ENCODE measurements around the gene DCAF4. TPM values are rescaled to one million over a fixed set of nuclear protein-coding genes. Genes with fewer than 3 reads are reported as not detected.

The DCAF4 gene
- polyA plus RNA-seq, 1 of the 3 experiments (the other 2 are of a cell fraction): 17.9 TPM

DNA sequence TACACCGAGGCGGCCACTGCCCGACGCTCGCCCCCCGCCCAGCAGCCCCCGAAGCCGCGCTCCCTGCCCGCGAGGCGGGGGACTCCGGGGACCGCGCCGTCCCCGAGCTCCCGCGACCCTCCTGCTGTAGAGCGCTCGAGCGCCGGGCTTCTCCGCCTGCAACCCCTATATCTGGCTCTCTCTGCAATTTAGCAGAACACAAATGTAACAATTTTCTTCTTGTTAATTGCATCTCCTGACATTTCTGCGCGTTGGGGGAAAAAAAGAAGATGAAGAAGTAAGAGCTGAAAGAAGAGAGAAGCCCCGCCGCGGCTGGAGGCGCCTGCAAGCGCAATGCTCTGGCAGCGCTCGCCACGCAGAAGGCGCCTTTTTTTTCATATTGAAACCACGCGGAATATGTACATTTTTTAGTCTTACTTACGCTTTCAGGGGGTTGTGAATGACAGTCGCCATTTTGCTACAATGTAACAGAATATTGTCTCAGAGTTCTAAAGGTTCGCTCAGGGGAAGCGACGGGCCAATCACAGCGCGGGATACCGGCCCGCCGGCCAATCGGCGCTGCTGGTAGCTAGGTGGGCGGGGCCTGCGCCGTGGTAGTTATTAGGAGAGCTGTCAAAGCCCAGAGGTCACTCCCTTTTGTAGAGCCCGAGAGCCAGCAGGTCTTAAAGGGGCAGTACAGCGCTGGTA lies 32.5 kb upstream of the DCAF4 start, which contains the start of gene DPF3 (continued):
- peak; percentile 45 for TF ChIP-seq NRF1 (IDR thresholded peaks at IDR 0.05; ENCODE audit: low read depth, low read length)
- TF ChIP-seq SIN3A (IDR thresholded peaks at IDR 0.05; ENCODE audit: borderline replicate concordance, low read depth, low read length): 0 out of 2 replicates have a peak, but pooled peaks have one; percentile 14
- TF ChIP-seq SMC3 (IDR thresholded peaks at IDR 0.05; ENCODE audit: low read depth, low read length): no peak
- TF ChIP-seq RCOR1 (IDR thresholded peaks at IDR 0.05; ENCODE audit: low read length): 0 out of 2 replicates have a peak, but pooled peaks have one; percentile 36
- no peak for TF ChIP-seq FOSL2 (IDR thresholded peaks at IDR 0.05; ENCODE audit: borderline replicate concordance, low read depth)
- no peak for TF ChIP-seq EP300 (IDR thresholded peaks at IDR 0.05; ENCODE audit: borderline replicate concordance in 1 of 2, low read depth in 1 of 2, low read length in 1 of 2)
- TF ChIP-seq TCF12 (IDR thresholded peaks at IDR 0.05): no peak
- TF ChIP-seq ELF1 (IDR thresholded peaks at IDR 0.05): no peak
- peak; percentile 32 for TF ChIP-seq CHD2 (IDR thresholded peaks at IDR 0.05; ENCODE audit: low read length, partially characterized antibody)
- TF ChIP-seq, protein P1, sequence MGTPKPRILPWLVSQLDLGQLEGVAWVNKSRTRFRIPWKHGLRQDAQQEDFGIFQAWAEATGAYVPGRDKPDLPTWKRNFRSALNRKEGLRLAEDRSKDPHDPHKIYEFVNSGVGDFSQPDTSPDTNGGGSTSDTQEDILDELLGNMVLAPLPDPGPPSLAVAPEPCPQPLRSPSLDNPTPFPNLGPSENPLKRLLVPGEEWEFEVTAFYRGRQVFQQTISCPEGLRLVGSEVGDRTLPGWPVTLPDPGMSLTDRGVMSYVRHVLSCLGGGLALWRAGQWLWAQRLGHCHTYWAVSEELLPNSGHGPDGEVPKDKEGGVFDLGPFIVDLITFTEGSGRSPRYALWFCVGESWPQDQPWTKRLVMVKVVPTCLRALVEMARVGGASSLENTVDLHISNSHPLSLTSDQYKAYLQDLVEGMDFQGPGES (IDR thresholded peaks at IDR 0.05; ENCODE audit: low read depth, low read length): peak; percentile 22; the same call in 1 of the 2 replicates

DNA sequence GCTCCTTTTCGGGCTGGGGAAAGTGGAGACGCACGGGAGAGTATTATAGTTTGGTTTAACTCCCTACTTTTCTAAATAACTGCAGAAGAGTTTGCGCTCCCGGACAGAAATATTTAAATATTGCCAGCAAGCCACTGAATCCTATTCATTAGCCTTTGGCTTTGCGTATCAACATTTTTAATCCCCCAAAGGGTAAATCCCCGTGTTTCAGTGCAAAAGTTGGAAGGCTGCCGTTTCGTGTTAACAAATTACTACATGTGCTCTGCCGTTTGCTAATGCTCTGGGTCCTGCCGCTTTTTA lies 32.0 kb upstream of the DCAF4 start:
- no peaks in the 10 kb centered on the region for H3K79me2 ChIP-seq (ENCODE audit: insufficient read depth)
- DNase-seq: no peak
- peak overlapping the region; percentile 80 to 99 for H3K4me3 ChIP-seq (ENCODE audit: low read depth in 2 of 2, low read length in 1 of 2)
- no peaks in the 10 kb centered on the region for H3K9me3 ChIP-seq
- H3K9me2 ChIP-seq: no peaks in the 10 kb centered on the region
- POLR2A ChIA-PET: interaction anchor here (1.1 kb wide), 1 partner anchor 157 kb away, joined by 5 read pairs; no protein-coding TSS in a partner anchor
- peak overlapping the region; percentile 90 for H2AFZ ChIP-seq (ENCODE audit: low read depth)
- H3K27me3 ChIP-seq (ENCODE audit: insufficient read depth): peaks cover 17% of the 10 kb centered on the region
- CTCF ChIA-PET: interaction anchor here (0.5 to 7.5 kb wide), 7 partner anchors 9 to 379 kb away, joined by 3 to 70 read pairs (median 5); no protein-coding TSS in a partner anchor
- no peaks in the 10 kb centered on the region for H3K36me3 ChIP-seq (replicated peaks in 1 of 2; ENCODE audit: control insufficient read depth in 1 of 2, insufficient read depth in 2 of 2, low read length in 1 of 2)
- no peak overlapping the region for H3K27ac ChIP-seq (ENCODE audit: low read depth in 2 of 2, low read length in 1 of 2)
- no peak overlapping the region for H3K9ac ChIP-seq
- peak overlapping the region; percentile 95 for H3K4me2 ChIP-seq
- no peaks in the 10 kb centered on the region for H4K20me1 ChIP-seq (ENCODE audit: insufficient read depth)
- peaks cover 15 to 26% of the 10 kb centered on the region in 2 experiments; a peak in 3 of 4 replicates for H3K4me1 ChIP-seq (ENCODE audit: control insufficient read depth in 1 of 2, insufficient read depth in 2 of 2, low read depth in 1 of 2, low read length in 1 of 2)
- 2% methylated on average over 11 of the region's 11 CpGs for WGBS (ENCODE audit: low lambda C conversion rate)
- H3F3A ChIP-seq (replicated peaks; ENCODE audit: insufficient read depth): peaks cover 3% of the 10 kb centered on the region
- TF ChIP-seq SMC3 (IDR thresholded peaks at IDR 0.05; ENCODE audit: low read depth, low read length) (no peak), MEF2A (IDR thresholded peaks at IDR 0.05; ENCODE audit: borderline replicate concordance, low read depth) (no peak), RAD21 (IDR thresholded peaks at IDR 0.05; ENCODE audit: low read length) (no peak), GABPA (IDR thresholded peaks at IDR 0.05; ENCODE audit: low read depth) (no peak), ELF1 (IDR thresholded peaks at IDR 0.05) (no peak), EZH2phosphoT487 (IDR thresholded peaks at IDR 0.05; ENCODE audit: borderline replicate concordance, low read depth) (no peak), NRF1 (IDR thresholded peaks at IDR 0.05; ENCODE audit: low read depth, low read length) (no peak), FOSL2 (IDR thresholded peaks at IDR 0.05; ENCODE audit: borderline replicate concordance, low read depth) (no peak), GATA2 (CRISPR knock-in tag; IDR thresholded peaks at IDR 0.05) (no peak), YY1 (IDR thresholded peaks at IDR 0.05; ENCODE audit: low read depth) (no peak), SIN3A (IDR thresholded peaks at IDR 0.05; ENCODE audit: borderline replicate concordance, low read depth, low read length) (no peak), FOXM1 (IDR thresholded peaks at IDR 0.05; ENCODE audit: low read depth) (no peak), CHD2 (IDR thresholded peaks at IDR 0.05; ENCODE audit: low read length, partially characterized antibody) (no peak), POLR2AphosphoS5 (IDR thresholded peaks at IDR 0.05; ENCODE audit: low read depth, low read length) (no peak)
- TF ChIP-seq, protein P2, sequence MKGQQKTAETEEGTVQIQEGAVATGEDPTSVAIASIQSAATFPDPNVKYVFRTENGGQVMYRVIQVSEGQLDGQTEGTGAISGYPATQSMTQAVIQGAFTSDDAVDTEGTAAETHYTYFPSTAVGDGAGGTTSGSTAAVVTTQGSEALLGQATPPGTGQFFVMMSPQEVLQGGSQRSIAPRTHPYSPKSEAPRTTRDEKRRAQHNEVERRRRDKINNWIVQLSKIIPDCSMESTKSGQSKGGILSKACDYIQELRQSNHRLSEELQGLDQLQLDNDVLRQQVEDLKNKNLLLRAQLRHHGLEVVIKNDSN (IDR thresholded peaks at IDR 0.05; ENCODE audit: borderline replicate concordance, low read depth): no peak
- TF ChIP-seq, protein P3, sequence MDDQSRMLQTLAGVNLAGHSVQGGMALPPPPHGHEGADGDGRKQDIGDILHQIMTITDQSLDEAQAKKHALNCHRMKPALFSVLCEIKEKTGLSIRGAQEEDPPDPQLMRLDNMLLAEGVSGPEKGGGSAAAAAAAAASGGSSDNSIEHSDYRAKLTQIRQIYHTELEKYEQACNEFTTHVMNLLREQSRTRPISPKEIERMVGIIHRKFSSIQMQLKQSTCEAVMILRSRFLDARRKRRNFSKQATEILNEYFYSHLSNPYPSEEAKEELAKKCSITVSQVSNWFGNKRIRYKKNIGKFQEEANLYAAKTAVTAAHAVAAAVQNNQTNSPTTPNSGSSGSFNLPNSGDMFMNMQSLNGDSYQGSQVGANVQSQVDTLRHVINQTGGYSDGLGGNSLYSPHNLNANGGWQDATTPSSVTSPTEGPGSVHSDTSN (IDR thresholded peaks at IDR 0.05): no peak
- TF ChIP-seq, protein P1 (IDR thresholded peaks at IDR 0.05; ENCODE audit: low read depth, low read length): no peak
- TF ChIP-seq, protein P4, sequence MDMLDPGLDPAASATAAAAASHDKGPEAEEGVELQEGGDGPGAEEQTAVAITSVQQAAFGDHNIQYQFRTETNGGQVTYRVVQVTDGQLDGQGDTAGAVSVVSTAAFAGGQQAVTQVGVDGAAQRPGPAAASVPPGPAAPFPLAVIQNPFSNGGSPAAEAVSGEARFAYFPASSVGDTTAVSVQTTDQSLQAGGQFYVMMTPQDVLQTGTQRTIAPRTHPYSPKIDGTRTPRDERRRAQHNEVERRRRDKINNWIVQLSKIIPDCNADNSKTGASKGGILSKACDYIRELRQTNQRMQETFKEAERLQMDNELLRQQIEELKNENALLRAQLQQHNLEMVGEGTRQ (IDR thresholded peaks at IDR 0.05; ENCODE audit: borderline replicate concordance, low read depth, low read length): no peak
- TF ChIP-seq, protein P5, sequence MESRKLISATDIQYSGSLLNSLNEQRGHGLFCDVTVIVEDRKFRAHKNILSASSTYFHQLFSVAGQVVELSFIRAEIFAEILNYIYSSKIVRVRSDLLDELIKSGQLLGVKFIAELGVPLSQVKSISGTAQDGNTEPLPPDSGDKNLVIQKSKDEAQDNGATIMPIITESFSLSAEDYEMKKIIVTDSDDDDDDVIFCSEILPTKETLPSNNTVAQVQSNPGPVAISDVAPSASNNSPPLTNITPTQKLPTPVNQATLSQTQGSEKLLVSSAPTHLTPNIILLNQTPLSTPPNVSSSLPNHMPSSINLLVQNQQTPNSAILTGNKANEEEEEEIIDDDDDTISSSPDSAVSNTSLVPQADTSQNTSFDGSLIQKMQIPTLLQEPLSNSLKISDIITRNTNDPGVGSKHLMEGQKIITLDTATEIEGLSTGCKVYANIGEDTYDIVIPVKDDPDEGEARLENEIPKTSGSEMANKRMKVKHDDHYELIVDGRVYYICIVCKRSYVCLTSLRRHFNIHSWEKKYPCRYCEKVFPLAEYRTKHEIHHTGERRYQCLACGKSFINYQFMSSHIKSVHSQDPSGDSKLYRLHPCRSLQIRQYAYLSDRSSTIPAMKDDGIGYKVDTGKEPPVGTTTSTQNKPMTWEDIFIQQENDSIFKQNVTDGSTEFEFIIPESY (IDR thresholded peaks at IDR 0.05; ENCODE audit: borderline replicate concordance, low read depth): no peak
